GM19463 (cell line): ENCODE results near the gene ST6GALNAC5.
"Not testable (repeated sequence)": the region's sequence is repeated elsewhere in the genome, so short reads cannot be mapped to it uniquely, and the experiment has no call there.

ENCODE experiments used
- ATAC-seq: cut with Tn5 transposase; IDR thresholded peaks from one replicate; pipeline ENCODE4 v1.9.1; 2021; ENCODE audit warnings: mild to moderate bottlenecking, moderate library complexity; ENCODE audit not compliant: unreplicated experiment

Gene ST6GALNAC5

GRCh38 chr1:76933847-76934815 is 66.9 kb downstream of the ST6GALNAC5 start:
- no peak for ATAC-seq

DNA sequence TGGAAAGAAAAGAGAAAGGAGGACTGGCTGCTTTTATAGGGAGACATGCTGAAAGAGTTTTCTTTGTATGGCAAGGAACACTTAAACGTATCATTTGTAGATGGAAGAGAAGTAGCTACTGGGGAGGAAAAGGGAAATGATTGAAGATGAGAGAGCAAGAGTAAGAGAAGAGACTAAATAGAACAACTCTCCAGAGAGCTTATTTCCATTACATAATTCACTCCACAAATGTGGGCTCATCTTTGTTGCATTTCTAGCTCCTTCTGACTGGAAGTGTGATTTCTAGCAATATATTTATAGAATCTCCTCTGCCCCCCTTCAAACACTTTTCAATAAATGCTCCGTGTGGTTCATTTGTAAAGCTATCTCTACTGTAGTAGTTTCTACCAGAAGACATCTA is 71.0 kb downstream of the ST6GALNAC5 start:
- ATAC-seq: no peak

DNA sequence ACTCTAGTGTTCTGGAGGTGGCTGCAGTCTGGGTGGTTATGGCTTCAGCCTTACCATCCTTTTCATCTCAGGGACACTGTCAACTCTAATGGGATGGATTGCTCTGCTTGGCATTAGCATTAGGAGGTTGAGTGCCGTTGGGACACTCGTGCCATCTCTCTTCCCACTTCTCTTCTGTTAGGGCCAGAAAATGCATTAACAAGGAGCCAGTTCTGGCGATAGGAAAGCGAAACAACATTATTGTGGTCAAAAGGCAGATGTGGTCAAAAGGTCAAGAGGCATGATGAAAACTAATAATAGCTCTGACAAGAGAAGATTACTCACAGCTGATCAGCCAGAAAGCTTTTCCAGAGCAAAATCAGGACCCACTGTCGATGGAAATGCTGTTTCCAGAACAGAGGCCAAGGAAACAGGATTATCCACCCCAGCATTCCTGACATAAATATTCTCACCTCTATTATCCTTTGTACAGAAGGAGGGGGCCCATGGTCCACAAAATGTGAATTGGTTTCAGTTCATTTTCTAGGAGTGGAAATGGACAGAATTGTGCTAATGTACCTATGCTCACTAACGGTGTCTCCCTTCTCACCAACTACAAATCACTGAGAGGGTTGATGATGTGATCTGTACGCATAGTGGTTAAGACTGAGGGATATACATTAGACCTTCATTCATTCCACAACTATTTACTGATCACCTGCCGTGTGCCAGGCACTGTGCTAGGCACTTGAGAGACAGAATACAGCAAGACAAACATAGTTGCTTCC is 72.0 kb downstream of the ST6GALNAC5 start:
- ATAC-seq: peak; percentile 63

GRCh38 chr1:76939817-76940216 is 72.5 kb downstream of the ST6GALNAC5 start:
- no peak for ATAC-seq

DNA sequence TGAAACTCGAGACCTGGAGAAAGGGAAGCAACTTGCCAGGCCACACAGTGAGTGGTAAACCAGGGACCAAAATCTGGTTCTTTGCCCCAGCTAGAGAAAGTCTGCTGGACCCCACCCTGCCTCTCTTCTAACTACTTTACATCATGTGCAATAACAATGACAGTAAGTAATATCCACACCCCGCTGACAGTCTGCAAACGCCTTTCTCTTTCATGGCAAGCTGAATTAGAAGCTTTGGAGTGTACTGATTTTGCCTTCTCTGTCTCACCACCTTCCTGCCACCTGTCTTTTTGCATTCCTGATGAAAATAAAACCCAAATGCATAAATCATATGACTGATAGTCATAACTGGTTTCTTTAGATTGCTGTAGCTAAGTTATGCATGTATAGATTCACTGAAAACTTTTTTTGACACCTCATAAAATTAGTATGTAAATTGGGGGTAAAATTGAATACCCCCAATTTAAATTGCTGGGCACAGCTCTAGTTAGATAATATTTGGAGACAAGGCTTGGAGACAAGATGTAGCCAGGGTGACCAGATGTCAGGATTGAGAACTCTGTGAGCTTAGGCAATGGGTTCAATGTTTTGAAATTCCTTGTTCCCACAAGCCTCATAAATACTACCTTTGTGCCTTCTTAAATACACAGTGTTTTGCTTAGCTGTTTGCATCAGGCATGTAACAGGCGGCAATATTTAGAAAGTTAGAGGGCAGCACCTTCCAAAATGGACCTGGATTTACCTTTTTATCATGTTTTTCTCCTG is 73.5 kb downstream of the ST6GALNAC5 start:
- no peak for ATAC-seq

GRCh38 chr1:76942549-76942948 is 75.3 kb downstream of the ST6GALNAC5 start:
- ATAC-seq: no peak

DNA sequence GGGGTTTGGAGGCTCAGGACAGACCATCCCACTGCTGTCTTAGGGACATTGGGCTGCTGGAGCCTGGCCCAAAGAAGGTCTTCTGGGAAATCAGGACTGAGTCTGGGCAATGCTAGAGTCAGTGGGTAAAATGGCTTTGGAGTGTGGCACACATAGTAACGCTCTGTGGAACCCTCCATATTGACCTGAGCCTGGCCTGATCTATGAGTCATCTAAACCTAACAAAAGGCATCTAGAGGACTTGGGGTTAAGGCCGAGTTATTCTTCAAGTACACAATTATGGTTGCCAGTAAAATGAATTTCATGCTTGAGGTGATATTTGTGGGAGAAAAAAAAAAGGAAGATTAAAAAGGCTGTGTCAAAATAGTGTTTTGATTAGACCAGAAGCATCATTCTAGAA is 77.7 kb downstream of the ST6GALNAC5 start:
- no peak for ATAC-seq

DNA sequence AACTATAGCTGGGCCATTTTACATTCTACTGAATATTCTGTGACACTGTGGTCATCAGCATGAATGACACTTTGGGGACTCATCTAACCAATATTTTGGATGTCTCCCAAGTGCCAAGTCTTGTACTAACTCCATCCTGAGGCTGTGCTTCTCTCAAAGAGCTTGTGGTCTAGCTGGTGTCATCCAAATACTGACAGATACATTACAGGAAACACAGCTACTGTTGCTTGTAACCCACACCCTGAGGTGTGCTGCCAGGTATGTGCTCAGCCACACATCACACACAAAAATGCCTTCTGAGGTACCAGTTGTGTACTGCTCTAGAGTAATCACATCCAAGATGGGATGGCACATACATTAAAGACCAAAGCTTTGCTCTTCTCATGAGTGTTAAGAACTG is 81.6 kb downstream of the ST6GALNAC5 start:
- ATAC-seq: no peak

DNA sequence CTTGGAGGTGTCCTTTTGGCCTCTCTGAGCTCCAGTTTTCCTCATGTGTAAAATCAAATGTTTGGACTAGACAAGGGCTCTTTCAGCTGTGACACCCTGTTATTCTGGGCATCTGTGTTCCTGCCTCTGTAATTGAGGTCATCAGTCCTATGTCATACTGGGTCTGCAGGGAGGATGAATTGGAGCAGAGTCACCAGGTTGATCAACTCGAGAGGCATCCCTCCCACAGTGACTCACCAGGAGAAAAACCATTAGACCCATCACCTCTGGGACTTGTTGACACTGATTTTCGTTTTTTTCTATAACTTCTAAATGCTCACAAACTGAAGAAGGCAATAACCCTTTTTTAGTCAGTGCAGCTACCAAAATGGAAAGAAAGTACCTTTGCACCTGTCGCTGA is 82.2 kb downstream of the ST6GALNAC5 start:
- ATAC-seq: no peak

- ATAC-seq: no peak
Measured at GRCh38 chr1:76950306-76950705, 83.0 kb downstream of the ST6GALNAC5 start.

DNA sequence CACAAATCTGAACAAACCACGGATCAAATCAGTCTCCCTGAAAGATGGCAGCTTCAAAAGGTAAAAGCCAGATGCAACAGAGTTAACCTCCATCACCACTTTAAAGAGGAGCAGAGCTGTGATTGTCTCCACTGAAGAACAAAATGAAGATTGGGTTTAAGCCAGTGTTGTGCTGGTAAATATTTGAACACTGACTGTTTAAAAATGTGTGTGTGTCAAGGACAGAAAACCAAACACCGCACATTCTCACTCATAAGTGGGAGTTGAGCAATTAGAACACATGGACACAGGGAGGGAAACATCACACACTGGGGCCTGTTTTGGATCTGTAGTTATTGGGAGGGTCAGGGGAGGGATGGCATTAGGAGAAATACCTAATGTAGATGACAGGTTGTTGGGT is 83.9 kb downstream of the ST6GALNAC5 start:
- ATAC-seq: no peak

GRCh38 chr1:76955652-76956051 is 88.4 kb downstream of the ST6GALNAC5 start:
- ATAC-seq: no peak

DNA sequence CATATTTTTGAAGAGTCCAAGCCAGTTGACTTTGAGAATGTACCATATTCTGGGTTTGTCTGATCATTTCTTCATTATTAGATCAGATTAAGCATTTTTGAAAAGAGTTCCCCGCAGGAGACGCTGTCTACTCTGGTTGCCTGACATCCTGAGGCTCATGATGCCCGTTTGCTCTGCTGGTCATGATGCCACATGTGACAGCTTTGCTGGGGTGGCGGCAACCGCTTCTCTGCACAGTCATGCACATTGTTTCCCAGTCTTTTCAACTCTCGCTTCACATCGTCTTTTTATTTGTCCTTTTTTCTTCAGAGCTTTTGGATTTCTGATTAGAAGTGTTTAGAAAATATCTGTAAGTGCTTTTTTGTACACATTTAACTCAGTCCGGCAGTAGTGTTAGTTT is 90.7 kb downstream of the ST6GALNAC5 start:
- ATAC-seq: no peak

DNA sequence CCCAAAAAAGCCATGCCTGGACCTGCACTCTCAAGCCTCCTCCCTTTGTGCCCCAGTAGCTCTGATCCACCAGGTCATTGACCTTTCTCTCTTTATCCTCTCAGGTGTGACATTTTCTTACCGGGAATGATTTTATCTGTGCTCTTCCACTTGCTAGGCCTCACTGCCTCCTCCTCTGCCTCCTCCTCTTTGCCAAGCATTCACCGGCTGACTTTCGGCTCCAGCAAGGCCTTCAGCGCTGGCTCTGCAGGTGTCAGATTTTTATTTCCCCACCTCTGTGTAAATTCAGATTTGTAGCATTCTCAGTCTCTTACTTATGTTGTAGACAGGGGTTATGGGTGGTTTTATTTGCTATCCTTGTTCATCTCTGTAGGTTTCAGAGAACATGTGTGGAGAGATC is 91.5 kb downstream of the ST6GALNAC5 start:
- ATAC-seq: no peak

- no peak for ATAC-seq
Measured at GRCh38 chr1:76959556-76959955, 92.3 kb downstream of the ST6GALNAC5 start.

- no peak for ATAC-seq
Measured at GRCh38 chr1:76961181-76961819, 94.0 kb downstream of the ST6GALNAC5 start.

DNA sequence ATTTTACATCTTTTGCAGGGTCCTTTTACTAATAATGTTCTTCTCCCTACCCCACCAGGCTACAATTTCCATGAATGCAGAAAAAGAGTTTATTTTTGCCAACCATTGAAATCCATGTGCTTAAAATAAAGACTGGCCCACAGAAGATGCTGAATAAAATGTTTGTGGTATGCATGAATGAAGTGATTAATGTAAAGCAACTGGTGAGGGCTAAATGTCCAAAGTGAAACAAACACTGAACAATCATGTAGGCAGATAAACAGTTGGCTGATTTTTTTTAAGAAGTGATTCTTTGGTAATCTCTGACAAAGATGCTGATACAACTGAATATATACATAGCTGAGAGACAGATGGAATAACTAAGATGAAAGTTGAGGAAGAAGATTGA is 94.5 kb downstream of the ST6GALNAC5 start:
- ATAC-seq: no peak

- not testable (repeated sequence) for ATAC-seq
Measured at GRCh38 chr1:76981267-76981666, 114.0 kb downstream of the ST6GALNAC5 start.

DNA sequence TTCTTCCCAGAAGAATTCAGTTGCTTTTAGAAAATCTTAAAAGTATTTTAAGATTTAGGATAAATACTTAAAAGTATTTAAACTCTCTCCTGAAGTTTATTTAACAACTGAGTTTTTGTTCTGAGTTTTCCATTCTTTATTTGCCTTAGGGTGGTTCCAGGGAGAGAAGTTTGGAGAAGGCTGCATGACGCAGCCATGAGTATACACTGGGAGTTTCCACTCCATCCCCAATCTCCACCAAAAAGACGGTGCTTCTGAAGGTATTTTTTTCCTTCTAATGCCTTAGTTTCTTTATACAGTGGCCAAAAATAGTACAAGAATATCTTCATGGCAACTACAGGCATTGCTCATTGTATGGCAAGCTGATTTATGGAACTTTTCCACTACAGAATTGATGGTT is 122.7 kb downstream of the ST6GALNAC5 start:
- ATAC-seq: no peak

- no peak for ATAC-seq
Measured at GRCh38 chr1:76993036-76993435, 125.8 kb downstream of the ST6GALNAC5 start.
